HepG2 (cell line): ENCODE measurements around the gene RAB38. TPM values are rescaled to one million over a fixed set of nuclear protein-coding genes. Genes with fewer than 3 reads are reported as not detected.

Experiments used
- ATAC-seq: fragments of 200-7000 bp; cut with Tn5 transposase; 3 replicates; pipeline ENCODE4 v1.9.1; 2020; ENCODE audit warnings: mild to moderate bottlenecking, moderate library complexity
- BruUV-seq: library from RNA; stranded (reverse); fragments of 400-500 nt; replicated peaks from 2 replicates; lab custom pipeline; 2021; lab: Mats Ljungman, UMichigan
- CTCF ChIA-PET: fragments of 300-600 bp; formaldehyde crosslinking; extraction: SDS; loops from one replicate; lab custom pipeline; 2021; ENCODE audit warnings: low total read pairs, inconsistent platforms, low intra/inter-chr PET ratio; lab: Yijun Ruan, JAX
- POLR2A ChIA-PET: fragments of 350-600 bp; sonication (Branson Sonifier 250); formaldehyde crosslinking; loops from one replicate; lab custom pipeline; 2020; ENCODE audit warnings: antibody characterized with exemption, inconsistent platforms; lab: Yijun Ruan, JAX
- DNase-seq: peaks from one replicate; pipeline ENCODE4 v3.0.0-alpha.2; 2015; ENCODE audit warnings: low spot score
- FAIRE-seq: peaks from 3 replicates; lab custom pipeline; 2011; peaks lifted over from hg19 to GRCh38; lab: Jason Lieb, UNC
- H2AFZ ChIP-seq: one replicate; pipeline ENCODE4 v1.6.1; 2011; ENCODE audit warnings: low read length, inconsistent platforms
- H3K27ac ChIP-seq: fragments of 300-600 bp; 3 replicates; pipeline ENCODE4 v1.8.0; 2011; ENCODE audit warnings: mixed run types, mild to moderate bottlenecking, mixed read lengths, low read length, inconsistent platforms; ENCODE audit not compliant: insufficient read depth; ENCODE audit errors: extremely low read length
- H3K27me3 ChIP-seq, 2 experiments: fragments of 200-600 bp in 1 of 2; 2 replicates in 1 of 2; 3 replicates in 1 of 2; pipeline versions ENCODE4 v1.6.0 to v1.8.0; 2011; ENCODE audit warnings: low read length in 2 of 2, mild to moderate bottlenecking in 2 of 2, moderate library complexity in 2 of 2, inconsistent platforms in 1 of 2; ENCODE audit not compliant: insufficient read depth in 2 of 2, control insufficient read depth in 1 of 2
- H3K36me3 ChIP-seq, 2 experiments: fragments of 200-600 bp in 1 of 2; replicated peaks in 1 of 2; 2 replicates in 1 of 2; 3 replicates in 1 of 2; pipeline versions ENCODE4 v1.5.1 to v1.8.0; 2011; ENCODE audit warnings: low read length in 2 of 2, inconsistent platforms in 1 of 2; ENCODE audit not compliant: insufficient read depth in 2 of 2, control insufficient read depth in 1 of 2
- H3K4me1 ChIP-seq: 2 replicates; pipeline ENCODE4 v1.5.1; 2012; ENCODE audit warnings: low read length, inconsistent platforms; ENCODE audit not compliant: insufficient read depth
- H3K4me2 ChIP-seq: 2 replicates; pipeline ENCODE4 v1.6.0; 2011; ENCODE audit warnings: low read depth, low read length, inconsistent platforms
- H3K4me3 ChIP-seq, 3 experiments: fragments of 200-600 bp in 1 of 3; sonication (generic), shearing (Covaris generic) in 1 of 3; replicated peaks in 1 of 3; 2 replicates each; pipeline ENCODE4 v1.5.1; 2011 to 2016; ENCODE audit warnings: low read length in 3 of 3, inconsistent platforms in 2 of 3, low read depth in 2 of 3, mild to moderate bottlenecking in 2 of 3, control low read depth in 1 of 3, mixed read lengths in 1 of 3; ENCODE audit not compliant: insufficient read depth in 1 of 3
- H3K79me2 ChIP-seq: one replicate; pipeline ENCODE4 v1.6.1; 2011; ENCODE audit warnings: low read length, inconsistent platforms; ENCODE audit not compliant: insufficient read depth
- H3K9ac ChIP-seq: 2 replicates; pipeline ENCODE4 v1.6.0; 2011; ENCODE audit warnings: mild to moderate bottlenecking, low read depth, low read length, inconsistent platforms; ENCODE audit not compliant: insufficient read depth
- H3K9me3 ChIP-seq: 2 replicates; pipeline ENCODE4 v1.5.1; 2012; ENCODE audit warnings: mild to moderate bottlenecking, low read length
- H4K20me1 ChIP-seq: 2 replicates; pipeline ENCODE4 v1.6.0; 2011; ENCODE audit warnings: inconsistent platforms, mild to moderate bottlenecking, low read length, moderate library complexity; ENCODE audit not compliant: insufficient read depth
- CREB1 ChIP-seq, 2 experiments: fragments of 450-650 bp in 1 of 2; IDR thresholded peaks; 2 replicates each; pipeline ENCODE4 v1.6.1; 2016 to 2017; ENCODE audit warnings: control low read depth in 1 of 2, mild to moderate bottlenecking in 1 of 2, missing compliant biosample characterization in 1 of 2, missing genetic modification characterization in 1 of 2
- ELF3 ChIP-seq: IDR thresholded peaks from 2 replicates; pipeline ENCODE4 v1.6.1; 2016; ENCODE audit warnings: missing genetic modification reagents, missing compliant biosample characterization
- ELF4 ChIP-seq: sonication (generic); formaldehyde crosslinking; IDR thresholded peaks from 2 replicates; pipeline ENCODE4 v1.5.0; 2020; ENCODE audit warnings: missing genetic modification reagents, mild to moderate bottlenecking, moderate library complexity, borderline replicate concordance
- FLYWCH1 ChIP-seq: sonication (generic); formaldehyde crosslinking; IDR thresholded peaks from 2 replicates; pipeline ENCODE4 v1.8.1; 2023; ENCODE audit warnings: mild to moderate bottlenecking, missing genetic modification reagents
- GATAD2A ChIP-seq: IDR thresholded peaks from 2 replicates; pipeline ENCODE4 v1.6.1; 2016
- NR2F1 ChIP-seq, 2 experiments: fragments of 450-650 bp in 1 of 2; formaldehyde crosslinking in 1 of 2; IDR thresholded peaks; 2 replicates each; pipeline versions ENCODE4 v1.5.0 to v1.6.1; 2016 to 2020; ENCODE audit warnings: mild to moderate bottlenecking in 1 of 2, missing compliant biosample characterization in 1 of 2, missing genetic modification reagents in 1 of 2, moderate library complexity in 1 of 2
- TIGD3 ChIP-seq: sonication (generic); formaldehyde crosslinking; IDR thresholded peaks from 2 replicates; pipeline ENCODE4 v1.5.1; 2020; ENCODE audit warnings: mild to moderate bottlenecking, missing genetic modification reagents, borderline replicate concordance
- ZNF337 ChIP-seq: sonication (generic); formaldehyde crosslinking; IDR thresholded peaks from 2 replicates; pipeline ENCODE4 v1.5.1; 2020; ENCODE audit warnings: missing genetic modification reagents, low read depth, mild to moderate bottlenecking, borderline replicate concordance
- ZNF441 ChIP-seq: sonication (generic); formaldehyde crosslinking; IDR thresholded peaks from 2 replicates; pipeline ENCODE4 v1.7.0; 2021; ENCODE audit warnings: missing genetic modification reagents, borderline replicate concordance
- ZNF503 ChIP-seq: sonication (generic); formaldehyde crosslinking; IDR thresholded peaks from 2 replicates; pipeline ENCODE4 v1.4.0; 2020; ENCODE audit warnings: missing genetic modification reagents
- ZNF572 ChIP-seq: sonication (generic); formaldehyde crosslinking; IDR thresholded peaks from 2 replicates; pipeline ENCODE4 v1.5.1; 2020; ENCODE audit warnings: mild to moderate bottlenecking, missing genetic modification reagents
- ZNF883 ChIP-seq: sonication (generic); formaldehyde crosslinking; IDR thresholded peaks from 2 replicates; pipeline ENCODE4 v1.5.1; 2020; ENCODE audit warnings: mild to moderate bottlenecking, missing genetic modification reagents; ENCODE audit errors: not compliant biosample characterization
- ZSCAN12 ChIP-seq: sonication (generic); formaldehyde crosslinking; IDR thresholded peaks from 2 replicates; pipeline ENCODE4 v1.9.0; 2021; ENCODE audit warnings: mild to moderate bottlenecking, missing genetic modification reagents
- WGBS: methylation state at CpG from one replicate; pipeline ENCODE4 v1.1.6; 2017; ENCODE audit warnings: low lambda C conversion rate; 5-methylcytosine and 5-hydroxymethylcytosine counted together
- in situ Hi-C: cut with HindIII; loops from 2 replicates; pipeline ENCODE4 v1.10.0; 2017; ENCODE audit warnings: low pct_unique_long_range_greater_than_20kb; ENCODE audit not compliant: extremely low pct_ligation_motif_present
- intact Hi-C: fragments of 100-400 bp; cut with micrococcal nuclease; formaldehyde crosslinking; loops from one replicate; pipeline ENCODE4 v1.10.0; 2022; ENCODE audit not compliant: unreplicated experiment
- polyA plus RNA-seq, 8 experiments: library from polyadenylated mRNA; depleted of rRNA in 3 of 8; stranded (reverse) in 7 of 8; unstranded in 1 of 8; fragments of >200 nt; fragmentation: Illumina TruSeq in 4 of 8; extraction: Trizol in 4 of 8; gene quantifications; 2 replicates each; pipeline versions ENCODE4 v1.2.1 to v1.2.3, GENCODE V29; 2011 to 2016; ENCODE audit warnings: low read depth in 4 of 8, missing spikeins in 1 of 8, mixed read lengths in 1 of 8; ENCODE audit not compliant: insufficient read depth in 1 of 8
- total RNA-seq, 5 experiments: library from RNA; depleted of rRNA; stranded (reverse); fragments of >200 nt; fragmentation: Illumina TruSeq; extraction: Trizol; gene quantifications; 2 replicates each; pipeline ENCODE4 v1.2.3, GENCODE V29; 2016; ENCODE audit warnings: low read depth in 1 of 5
- TF ChIP-seq, protein P1 (sequence below): sonication (generic); formaldehyde crosslinking; IDR thresholded peaks from 2 replicates; pipeline ENCODE4 v1.5.0; 2020; ENCODE audit warnings: missing genetic modification reagents

Gene RAB38
- total and polyA plus RNA-seq, 2 of the 13 experiments (the other 11 are each of a cell fraction or from before 2014, with no cell fraction given): 0.13 to 0.30 TPM

- TF ChIP-seq ZSCAN12 (no peak), ZNF503 (no peak), ELF3 (CRISPR knock-in tag) (no peak), ZNF883 (CRISPR knock-in tag) (no peak)
Measured at GRCh38 chr11:88114486-88115045, 60.7 kb downstream of the RAB38 start (continued).

- TF ChIP-seq ZNF572 (CRISPR knock-in tag): no peak
- no peak for TF ChIP-seq TIGD3
- TF ChIP-seq ELF4 (CRISPR knock-in tag): no peak
- no peak for TF ChIP-seq NR2F1 (CRISPR knock-in tag; IDR thresholded peaks at IDR 0.05)
- no peak for TF ChIP-seq ZNF337
- no peak for TF ChIP-seq ZNF441
- TF ChIP-seq, protein P1, sequence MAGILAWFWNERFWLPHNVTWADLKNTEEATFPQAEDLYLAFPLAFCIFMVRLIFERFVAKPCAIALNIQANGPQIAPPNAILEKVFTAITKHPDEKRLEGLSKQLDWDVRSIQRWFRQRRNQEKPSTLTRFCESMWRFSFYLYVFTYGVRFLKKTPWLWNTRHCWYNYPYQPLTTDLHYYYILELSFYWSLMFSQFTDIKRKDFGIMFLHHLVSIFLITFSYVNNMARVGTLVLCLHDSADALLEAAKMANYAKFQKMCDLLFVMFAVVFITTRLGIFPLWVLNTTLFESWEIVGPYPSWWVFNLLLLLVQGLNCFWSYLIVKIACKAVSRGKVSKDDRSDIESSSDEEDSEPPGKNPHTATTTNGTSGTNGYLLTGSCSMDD (CRISPR knock-in tag): no peak
- no peak for TF ChIP-seq FLYWCH1 (CRISPR knock-in tag)
- TF ChIP-seq GATAD2A: no peak
- TF ChIP-seq CREB1 (IDR thresholded peaks at IDR 0.05): no peak
- TF ChIP-seq CREB1 (CRISPR knock-in tag; IDR thresholded peaks at IDR 0.05): no peak
- Histone ChIP-seq H3K27me3 (no peaks in the 10 kb centered on the region), H3K27ac (no peak overlapping the region), H2AFZ (no peak overlapping the region), H3K79me2 (no peaks in the 10 kb centered on the region), H3K4me3 (no peak overlapping the region), H3K9ac (no peak overlapping the region), H3K4me1 (0 out of 2 replicates have a peak, but pooled peaks cover 8% of the 10 kb centered on the region), H3K4me2 (no peak overlapping the region), H4K20me1 (no peaks in the 10 kb centered on the region), H3K36me3 (no peaks in the 10 kb centered on the region), H3K9me3 (no peaks in the 10 kb centered on the region)
- intact Hi-C loops (no loop called here), in situ Hi-C loops (no loop called here)
- FAIRE-seq (no peak), ATAC-seq (no peak), DNase-seq (no peak)
- ChIA-PET CTCF (no interaction called here), POLR2A (no interaction called here)
- no TSS peak for BruUV-seq
- 28% methylated on average over 5 of the region's 5 CpGs for WGBS
Measured at GRCh38 chr11:88106666-88107065, 68.6 kb downstream of the RAB38 start.
